ENCODE results near the gene PLLP.

- TF ChIP-seq CTCF (conservative IDR thresholded peaks at IDR 0.05) (no peak), EZH2 (IDR thresholded peaks at IDR 0.05; ENCODE audit: low read depth) (no peak)
Measured at GRCh38 chr16:57213462-57213861, 71.0 kb downstream of the PLLP start.
